IPS-NIHi7 (cell line): ENCODE measurements around the gene GPHA2.

ENCODE experiments used
- DNase-seq: peaks from one replicate; pipeline ENCODE4 v3.0.0; 2012; ENCODE audit warnings: mixed read lengths; ENCODE audit errors: extremely low spot score

Gene GPHA2

GRCh38 chr11:64891215-64891848, 44.4 kb downstream of the GPHA2 start:
- no peak for DNase-seq

GRCh38 chr11:64890522-64890939, 45.2 kb downstream of the GPHA2 start:
- no peak for DNase-seq

- DNase-seq: peak; percentile 45
Observed at GRCh38 chr11:64888729-64889511, 46.8 kb downstream of the GPHA2 start.

GRCh38 chr11:64888406-64888728, 47.3 kb downstream of the GPHA2 start:
- DNase-seq: no peak

- DNase-seq: peak; percentile 94
Observed at GRCh38 chr11:64887757-64888405, 47.8 kb downstream of the GPHA2 start.

GRCh38 chr11:64887234-64887756, 48.4 kb downstream of the GPHA2 start:
- DNase-seq: no peak

GRCh38 chr11:64885367-64886286, 50.1 kb downstream of the GPHA2 start:
- DNase-seq: no peak
